Astrocyte of the cerebellum (primary cell): ENCODE measurements around the gene SLC37A4.

ENCODE experiments used
- DNase-seq: peaks from one replicate; pipeline ENCODE4 v3.0.0-alpha.2; 2011; ENCODE audit warnings: low read depth
- H3K4me3 ChIP-seq: 2 replicates; pipeline ENCODE4 v1.5.1; 2011; ENCODE audit warnings: mild to moderate bottlenecking, low read depth, low read length, moderate library complexity
- CTCF ChIP-seq: IDR thresholded peaks from 2 replicates; pipeline ENCODE4 v1.5.1; 2012; ENCODE audit warnings: low read length, low read depth, moderate library complexity, mild to moderate bottlenecking; ENCODE audit errors: missing control alignments
- in situ Hi-C: cut with HindIII; loops from 2 replicates; pipeline ENCODE4 v1.10.0; 2017; ENCODE audit warnings: low sequenced_read_pairs

The SLC37A4 gene

GRCh38 chr11:119052163-119052814 lies 21.6 kb upstream of the SLC37A4 start:
- DNase-seq = no peak
- H3K4me3 ChIP-seq = no peak overlapping the region
- TF ChIP-seq CTCF = no peak
- in situ Hi-C loops = no loop called here

GRCh38 chr11:119051440-119052162 lies 20.9 kb upstream of the SLC37A4 start:
- in situ Hi-C loops = no loop called here
- H3K4me3 ChIP-seq = no peak overlapping the region
- DNase-seq = no peak
- no peak for TF ChIP-seq CTCF

GRCh38 chr11:119049081-119049480 lies 18.4 kb upstream of the SLC37A4 start:
- no peak for TF ChIP-seq CTCF
- in situ Hi-C loops = no loop called here
- no peak overlapping the region for H3K4me3 ChIP-seq
- no peak for DNase-seq

GRCh38 chr11:119048644-119049043 lies 18.0 kb upstream of the SLC37A4 start:
- in situ Hi-C loops = no loop called here
- TF ChIP-seq CTCF = no peak
- DNase-seq = no peak
- no peak overlapping the region for H3K4me3 ChIP-seq

- in situ Hi-C loops = no loop called here
- no peak for TF ChIP-seq CTCF
Measured at GRCh38 chr11:119047205-119047604, 16.5 kb upstream of the SLC37A4 start.

GRCh38 chr11:119046489-119046888 lies 15.8 kb upstream of the SLC37A4 start:
- DNase-seq = no peak
- H3K4me3 ChIP-seq = no peak overlapping the region
- in situ Hi-C loops = no loop called here
- TF ChIP-seq CTCF = no peak

More at GRCh38 chr11:119047205-119047604, 16.5 kb upstream of the SLC37A4 start:
- no peak for DNase-seq
- no peak overlapping the region for H3K4me3 ChIP-seq
